ENCODE measurements around the gene TNK2.

- TF ChIP-seq CTCF (conservative IDR thresholded peaks at IDR 0.05 in 1 of 2, IDR thresholded peaks at IDR 0.05 in 1 of 2; ENCODE audit: extremely low read depth in 1 of 2, insufficient read depth in 1 of 2, low read depth in 1 of 2, low read length in 2 of 2) (no peak), EZH2 (IDR thresholded peaks at IDR 0.05; ENCODE audit: borderline replicate concordance, low read length) (no peak)
Measured at GRCh38 chr3:195881276-195881988, 26.9 kb downstream of the TNK2 start.

Measured in mammary epithelial cell (primary cell).